GM19328 (cell line): Measurements from ENCODE around the gene ABCC11.
"Not testable (repeated sequence)": the region's sequence is repeated elsewhere in the genome, so short reads cannot be mapped to it uniquely, and the experiment has no call there.

Experiments
- ATAC-seq: cut with Tn5 transposase; IDR thresholded peaks from one replicate; pipeline ENCODE4 v1.9.1; 2021; ENCODE audit warnings: mild to moderate bottlenecking, moderate library complexity; ENCODE audit not compliant: unreplicated experiment

Gene ABCC11

GRCh38 chr16:48250520-48251278 lies 3.4 kb upstream of the ABCC11 start:
- ATAC-seq: no peak

GRCh38 chr16:48246066-48246465 lies 1.3 kb downstream of the ABCC11 start:
- no peak for ATAC-seq

GRCh38 chr16:48244863-48245195 lies 2.5 kb downstream of the ABCC11 start:
- no peak for ATAC-seq

GRCh38 chr16:48244080-48244862 lies 3.1 kb downstream of the ABCC11 start, which contains the start of gene LONP2:
Gene LONP2 (plus strand): TSS chr16:48244300. CDS start chr16:48244389, 89 bp downstream.
- peak; percentile 97 for ATAC-seq

- ATAC-seq: not testable (repeated sequence)
Observed at GRCh38 chr16:48240147-48240546, 7.2 kb downstream of the ABCC11 start.

- no peak for ATAC-seq
Observed at GRCh38 chr16:48236286-48236685, 11.1 kb downstream of the ABCC11 start.

- no peak for ATAC-seq
Observed at GRCh38 chr16:48235556-48236136, 11.7 kb downstream of the ABCC11 start.

- ATAC-seq: no peak
Observed at GRCh38 chr16:48235058-48235555, 12.2 kb downstream of the ABCC11 start.

- no peak for ATAC-seq
Observed at GRCh38 chr16:48234630-48235029, 12.7 kb downstream of the ABCC11 start.

- ATAC-seq: no peak
Observed at GRCh38 chr16:48232493-48233040, 14.8 kb downstream of the ABCC11 start.

- no peak for ATAC-seq
Observed at GRCh38 chr16:48231727-48232492, 15.4 kb downstream of the ABCC11 start.

GRCh38 chr16:48225456-48225855 lies 21.9 kb downstream of the ABCC11 start:
- ATAC-seq: no peak

- no peak for ATAC-seq
Observed at GRCh38 chr16:48223490-48223889, 23.8 kb downstream of the ABCC11 start.

- ATAC-seq: no peak
Observed at GRCh38 chr16:48220891-48221290, 26.4 kb downstream of the ABCC11 start.

GRCh38 chr16:48218473-48218872 lies 28.9 kb downstream of the ABCC11 start:
- no peak for ATAC-seq

GRCh38 chr16:48217708-48218107 lies 29.6 kb downstream of the ABCC11 start:
- no peak for ATAC-seq

GRCh38 chr16:48215738-48216137 lies 31.6 kb downstream of the ABCC11 start:
- ATAC-seq: no peak

- ATAC-seq: no peak
Observed at GRCh38 chr16:48212033-48212432, 35.3 kb downstream of the ABCC11 start.

GRCh38 chr16:48210747-48211146 lies 36.6 kb downstream of the ABCC11 start:
- ATAC-seq: no peak

GRCh38 chr16:48206594-48207242 lies 40.6 kb downstream of the ABCC11 start:
- no peak for ATAC-seq
